Mesendoderm (in vitro differentiated cells): ENCODE measurements around the gene GRB10.

ENCODE experiments used
- DNase-seq: peaks from one replicate; pipeline ENCODE4 v3.0.0; 2013
- H2AK5ac ChIP-seq: 2 replicates; pipeline ENCODE4 v1.6.1; 2013; ENCODE audit warnings: low read length, inconsistent platforms
- H2BK120ac ChIP-seq: 2 replicates; pipeline ENCODE4 v1.6.1; 2013; ENCODE audit warnings: low read depth, mild to moderate bottlenecking, low read length, moderate library complexity, mixed read lengths
- H2BK15ac ChIP-seq: replicated peaks from 2 replicates; pipeline ENCODE4 v1.6.1; 2013; ENCODE audit warnings: low read depth, mild to moderate bottlenecking, moderate library complexity
- H2BK5ac ChIP-seq: 2 replicates; pipeline ENCODE4 v1.6.1; 2013; ENCODE audit warnings: low read length, inconsistent platforms
- H3K18ac ChIP-seq: 2 replicates; pipeline ENCODE4 v1.6.1; 2013; ENCODE audit warnings: mild to moderate bottlenecking, low read length, mixed read lengths
- H3K23ac ChIP-seq: one replicate; pipeline ENCODE4 v1.6.1; 2013; ENCODE audit warnings: low read length
- H3K27ac ChIP-seq: 2 replicates; pipeline ENCODE4 v1.5.1; 2013; ENCODE audit warnings: low read depth, mild to moderate bottlenecking, inconsistent platforms, low read length, moderate library complexity
- H3K27me3 ChIP-seq: 2 replicates; pipeline ENCODE4 v1.6.1; 2013; ENCODE audit warnings: low read length, control low read depth, mild to moderate bottlenecking, inconsistent platforms; ENCODE audit not compliant: insufficient read depth, poor library complexity
- H3K36me3 ChIP-seq: 2 replicates; pipeline ENCODE4 v1.6.1; 2013; ENCODE audit warnings: low read length, inconsistent platforms; ENCODE audit not compliant: control insufficient read depth, insufficient read depth
- H3K4ac ChIP-seq: one replicate; pipeline ENCODE4 v1.6.1; 2013; ENCODE audit warnings: low read depth, mild to moderate bottlenecking, low read length, moderate library complexity
- H3K4me1 ChIP-seq: 2 replicates; pipeline ENCODE4 v1.6.1; 2013; ENCODE audit warnings: low read depth, low read length, inconsistent platforms; ENCODE audit not compliant: control insufficient read depth
- H3K4me2 ChIP-seq: 2 replicates; pipeline ENCODE4 v1.6.1; 2013; ENCODE audit warnings: low read length
- H3K4me3 ChIP-seq: 2 replicates; pipeline ENCODE4 v1.5.1; 2013; ENCODE audit warnings: mild to moderate bottlenecking, low read length
- H3K56ac ChIP-seq: one replicate; pipeline ENCODE4 v1.6.1; 2013; ENCODE audit warnings: low read length
- H3K79me1 ChIP-seq: 2 replicates; pipeline ENCODE4 v1.6.1; 2013; ENCODE audit warnings: low read length, inconsistent platforms
- H3K79me2 ChIP-seq: 2 replicates; pipeline ENCODE4 v1.6.1; 2013; ENCODE audit warnings: mild to moderate bottlenecking, low read length; ENCODE audit not compliant: control insufficient read depth, insufficient read depth
- H3K9ac ChIP-seq: 2 replicates; pipeline ENCODE4 v1.6.1; 2013; ENCODE audit warnings: low read length, inconsistent platforms
- H4K5ac ChIP-seq: one replicate; pipeline ENCODE4 v1.6.1; 2013; ENCODE audit warnings: low read length
- H4K8ac ChIP-seq: one replicate; pipeline ENCODE4 v1.6.1; 2013; ENCODE audit warnings: low read depth, mild to moderate bottlenecking, control low read depth, low read length, moderate library complexity
- WGBS: extraction: QIAGEN DNeasy Blood & Tissue Kit; methylation state at CpG from one replicate; pipeline ENCODE4 v1.1.7; 2013; ENCODE audit warnings: low lambda C conversion rate, missing lambda C conversion rate; ENCODE audit not compliant: insufficient coverage; ENCODE audit errors: extremely low coverage; 5-methylcytosine and 5-hydroxymethylcytosine counted together

The GRB10 gene

DNA sequence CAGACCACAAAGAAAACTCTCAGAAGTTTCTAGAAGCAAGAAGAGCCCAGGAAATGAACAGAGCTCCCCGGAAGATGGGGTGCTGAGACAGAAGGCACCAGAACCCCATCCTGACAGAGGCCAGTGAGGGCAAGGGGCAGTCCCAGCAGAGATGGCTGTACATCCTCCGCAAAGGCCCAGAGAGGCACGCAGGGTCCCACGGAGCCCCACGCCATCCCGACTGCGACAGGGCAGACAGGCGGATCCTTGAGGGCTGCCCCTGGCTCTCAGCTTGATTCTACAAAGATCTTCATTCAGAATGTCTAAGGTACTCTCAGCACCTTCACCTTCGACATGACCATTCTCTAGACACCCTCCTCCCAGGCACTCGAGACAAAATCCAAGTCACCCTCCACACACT lies 109.6 kb downstream of the GRB10 start:
- no peak overlapping the region for H3K23ac ChIP-seq
- no peak overlapping the region for H4K5ac ChIP-seq
- H3K4ac ChIP-seq: no peak overlapping the region
- no peak overlapping the region for H3K27ac ChIP-seq
- H3K36me3 ChIP-seq: peaks cover 9% of the 10 kb centered on the region
- no peak overlapping the region for H3K4me2 ChIP-seq
- H4K8ac ChIP-seq: no peak overlapping the region
- peaks cover 43% of the 10 kb centered on the region for H3K79me1 ChIP-seq
- H2BK5ac ChIP-seq: no peak overlapping the region
- no peak overlapping the region for H2AK5ac ChIP-seq
- no CpG with 5 or more reads among the region's 10 CpGs for WGBS
- H3K9ac ChIP-seq: no peak overlapping the region
- H3K56ac ChIP-seq: no peak overlapping the region
- no peaks in the 10 kb centered on the region for H3K4me1 ChIP-seq
- no peak overlapping the region for H3K4me3 ChIP-seq
- H3K27me3 ChIP-seq: no peaks in the 10 kb centered on the region
- no peak overlapping the region for H2BK15ac ChIP-seq
- H3K18ac ChIP-seq: no peak overlapping the region
- DNase-seq: no peak
- peaks cover 10% of the 10 kb centered on the region for H3K79me2 ChIP-seq
- H2BK120ac ChIP-seq: no peak overlapping the region

GRCh38 chr7:50672045-50672444 lies 110.7 kb downstream of the GRB10 start:
- Histone ChIP-seq H3K27me3 (no peaks in the 10 kb centered on the region), H4K5ac (no peak overlapping the region), H2AK5ac (no peak overlapping the region), H3K4me3 (no peak overlapping the region), H3K56ac (no peak overlapping the region), H3K4ac (no peak overlapping the region), H3K23ac (no peak overlapping the region), H3K27ac (no peak overlapping the region), H3K79me2 (peaks cover 8% of the 10 kb centered on the region), H2BK5ac (no peak overlapping the region), H2BK120ac (no peak overlapping the region), H4K8ac (no peak overlapping the region), H2BK15ac (no peak overlapping the region), H3K79me1 (peaks cover 38% of the 10 kb centered on the region), H3K18ac (no peak overlapping the region), H3K9ac (no peak overlapping the region), H3K36me3 (peaks cover 10% of the 10 kb centered on the region), H3K4me2 (no peak overlapping the region), H3K4me1 (no peaks in the 10 kb centered on the region)
- DNase-seq: no peak
- WGBS: no CpG with 5 or more reads among the region's 11 CpGs

DNA sequence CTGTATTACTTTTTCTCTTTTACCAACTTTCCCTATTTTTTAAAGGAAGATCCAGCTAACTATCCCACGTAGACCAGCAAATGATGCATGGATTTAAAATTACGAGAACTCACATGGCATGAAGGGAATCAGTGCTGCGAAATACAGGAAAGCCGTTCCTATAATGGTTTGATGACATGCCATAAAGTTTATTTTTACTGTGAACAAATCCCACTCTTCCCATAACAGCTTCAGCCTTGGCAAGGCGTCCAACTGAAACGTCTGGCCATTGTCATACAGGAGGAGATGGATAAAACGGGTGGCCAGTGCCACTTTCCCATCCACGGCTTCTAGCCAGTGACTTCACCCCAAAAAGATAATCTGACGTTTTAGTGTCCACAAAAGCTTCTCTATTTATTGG lies 111.3 kb downstream of the GRB10 start:
- no peak for DNase-seq
- Histone ChIP-seq H3K4me3 (no peak overlapping the region), H3K79me2 (peaks cover 4% of the 10 kb centered on the region), H3K4ac (no peak overlapping the region), H4K5ac (no peak overlapping the region), H2BK15ac (no peak overlapping the region), H3K4me1 (no peaks in the 10 kb centered on the region), H3K79me1 (peaks cover 35% of the 10 kb centered on the region), H3K56ac (no peak overlapping the region), H3K23ac (no peak overlapping the region), H2AK5ac (no peak overlapping the region), H4K8ac (no peak overlapping the region), H2BK5ac (no peak overlapping the region), H3K27me3 (no peaks in the 10 kb centered on the region), H2BK120ac (no peak overlapping the region), H3K18ac (no peak overlapping the region), H3K36me3 (peaks cover 10% of the 10 kb centered on the region), H3K9ac (no peak overlapping the region), H3K27ac (no peak overlapping the region), H3K4me2 (no peak overlapping the region)
- WGBS: no CpG with 5 or more reads among the region's 9 CpGs

- H3K56ac ChIP-seq: no peak overlapping the region
- no peak overlapping the region for H4K8ac ChIP-seq
- no peak overlapping the region for H3K9ac ChIP-seq
- no peak overlapping the region for H3K4me3 ChIP-seq
- peaks cover 10% of the 10 kb centered on the region for H3K36me3 ChIP-seq
- no peak for DNase-seq
- H3K23ac ChIP-seq: no peak overlapping the region
- no peak overlapping the region for H4K5ac ChIP-seq
- no peak overlapping the region for H3K18ac ChIP-seq
- H3K79me1 ChIP-seq: peaks cover 41% of the 10 kb centered on the region
- H2BK120ac ChIP-seq: no peak overlapping the region
- H2BK15ac ChIP-seq: no peak overlapping the region
- H3K4ac ChIP-seq: no peak overlapping the region
- no CpG with 5 or more reads among the region's 3 CpGs for WGBS
- no peak overlapping the region for H3K27ac ChIP-seq
- no peaks in the 10 kb centered on the region for H3K4me1 ChIP-seq
- H3K4me2 ChIP-seq: no peak overlapping the region
- H3K27me3 ChIP-seq: no peaks in the 10 kb centered on the region
- peaks cover 2% of the 10 kb centered on the region for H3K79me2 ChIP-seq
- H2AK5ac ChIP-seq: no peak overlapping the region
- no peak overlapping the region for H2BK5ac ChIP-seq
Measured at GRCh38 chr7:50669890-50670289, 112.8 kb downstream of the GRB10 start.

DNA sequence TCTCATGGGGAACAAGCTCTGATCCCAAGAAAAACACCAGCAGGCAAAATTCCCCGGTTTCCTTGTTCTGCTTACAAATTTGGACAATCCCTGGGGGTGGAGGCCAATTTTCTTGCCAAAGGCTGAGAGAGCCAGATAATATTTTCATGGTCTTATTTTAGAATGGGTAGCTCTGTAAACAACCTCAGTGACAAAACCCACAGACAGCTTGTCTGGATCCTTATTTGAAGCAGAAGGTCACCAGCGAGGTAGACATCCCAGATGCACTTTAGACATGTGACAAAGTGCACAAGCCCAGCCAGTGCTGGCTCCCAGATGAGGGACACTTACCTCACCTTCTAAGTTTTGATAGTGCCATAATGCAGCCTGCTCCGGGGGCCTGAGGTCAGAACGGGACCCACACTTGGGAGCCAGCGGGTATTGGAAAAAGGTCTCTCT lies 114.9 kb downstream of the GRB10 start:
- no peak overlapping the region for H4K5ac ChIP-seq
- no peak overlapping the region for H3K27ac ChIP-seq
- H2AK5ac ChIP-seq: no peak overlapping the region
- no peak overlapping the region for H3K23ac ChIP-seq
- H3K4me1 ChIP-seq: no peaks in the 10 kb centered on the region
- no CpG with 5 or more reads among the region's 5 CpGs for WGBS
- H2BK5ac ChIP-seq: no peak overlapping the region
- H2BK15ac ChIP-seq: no peak overlapping the region
- no peak overlapping the region for H3K18ac ChIP-seq
- H3K4ac ChIP-seq: no peak overlapping the region
- H3K27me3 ChIP-seq: no peaks in the 10 kb centered on the region
- H4K8ac ChIP-seq: no peak overlapping the region
- H3K79me2 ChIP-seq: peaks cover 2% of the 10 kb centered on the region
- H3K79me1 ChIP-seq: peaks cover 41% of the 10 kb centered on the region
- DNase-seq: no peak
- no peak overlapping the region for H2BK120ac ChIP-seq
- peaks cover 9% of the 10 kb centered on the region for H3K36me3 ChIP-seq
- no peak overlapping the region for H3K4me2 ChIP-seq
- H3K9ac ChIP-seq: no peak overlapping the region
- no peak overlapping the region for H3K4me3 ChIP-seq
- H3K56ac ChIP-seq: no peak overlapping the region

- no peak overlapping the region for H3K18ac ChIP-seq
- no peak overlapping the region for H2BK15ac ChIP-seq
- no peak overlapping the region for H2BK120ac ChIP-seq
- H3K27ac ChIP-seq: no peak overlapping the region
- no peak overlapping the region for H3K23ac ChIP-seq
- peaks cover 9% of the 10 kb centered on the region for H3K36me3 ChIP-seq
- H3K56ac ChIP-seq: no peak overlapping the region
- peaks cover 39% of the 10 kb centered on the region for H3K79me1 ChIP-seq
- no peak overlapping the region for H3K4me3 ChIP-seq
- H4K5ac ChIP-seq: no peak overlapping the region
- H3K9ac ChIP-seq: no peak overlapping the region
- no peak overlapping the region for H4K8ac ChIP-seq
- no peaks in the 10 kb centered on the region for H3K27me3 ChIP-seq
- no peak overlapping the region for H2AK5ac ChIP-seq
- H3K79me2 ChIP-seq: no peaks in the 10 kb centered on the region
- H3K4ac ChIP-seq: no peak overlapping the region
- H3K4me1 ChIP-seq: no peaks in the 10 kb centered on the region
- DNase-seq: no peak
- no peak overlapping the region for H3K4me2 ChIP-seq
- WGBS: no CpG with 5 or more reads among the region's 4 CpGs
- no peak overlapping the region for H2BK5ac ChIP-seq
Measured at GRCh38 chr7:50667338-50667737, 115.4 kb downstream of the GRB10 start.
